Measurements from ENCODE around the gene ANP32A. TPM values are rescaled to one million over a fixed set of nuclear protein-coding genes. Genes with fewer than 3 reads are reported as not detected.

The ANP32A gene
- total and polyA plus RNA-seq, 2 donors (not counting 1 experiment from before 2014, with no cell fraction given): 47.7 to 53.1 TPM

GRCh38 chr15:68786753-68787152, 33.9 kb downstream of the ANP32A start:
- Histone ChIP-seq H3K4me3 (replicated peaks in 1 of 4; ENCODE audit: control extremely low read depth in 1 of 4, insufficient read depth in 1 of 4, low read depth in 3 of 4, low read length in 4 of 4) (no peak overlapping the region), H3K27ac (ENCODE audit: insufficient read depth, low read length) (no peak overlapping the region), H3K36me3 (ENCODE audit: control insufficient read depth, insufficient read depth, low read length) (peaks cover 9% of the 10 kb centered on the region), H4K20me1 (ENCODE audit: control insufficient read depth, extremely low read depth, insufficient read depth, low read length) (no peaks in the 10 kb centered on the region), H2AFZ (ENCODE audit: low read length) (no peak overlapping the region), H3K27me3 (ENCODE audit: control insufficient read depth, insufficient read depth, low read length) (no peaks in the 10 kb centered on the region), H3K9me3 (ENCODE audit: control insufficient read depth, insufficient read depth, low read depth, low read length) (no peaks in the 10 kb centered on the region), H3K9ac (ENCODE audit: insufficient read depth, low read length) (no peak overlapping the region), H3K4me2 (ENCODE audit: extremely low read depth, insufficient read depth, low read length) (no peak overlapping the region), H3K4me1 (ENCODE audit: control insufficient read depth, extremely low read depth, insufficient read depth, low read length) (peaks cover 2% of the 10 kb centered on the region), H3K79me2 (ENCODE audit: control insufficient read depth, insufficient read depth, low read length) (peaks cover 10% of the 10 kb centered on the region)
- no peak for DNase-seq (ENCODE audit: low read depth in 2 of 2)
- TF ChIP-seq EZH2 (IDR thresholded peaks at IDR 0.05; ENCODE audit: low read length, missing control alignments) (no peak), CTCF (conservative IDR thresholded peaks at IDR 0.05 in 1 of 2, IDR thresholded peaks at IDR 0.05 in 1 of 2; ENCODE audit: low read depth in 1 of 2, low read length in 2 of 2) (no peak)

GRCh38 chr15:68785541-68785940, 35.2 kb downstream of the ANP32A start:
- Histone ChIP-seq H3K4me2 (ENCODE audit: extremely low read depth, insufficient read depth, low read length) (no peak overlapping the region), H3K4me1 (ENCODE audit: control insufficient read depth, extremely low read depth, insufficient read depth, low read length) (peaks cover 2% of the 10 kb centered on the region), H3K27me3 (ENCODE audit: control insufficient read depth, insufficient read depth, low read length) (no peaks in the 10 kb centered on the region), H3K9ac (ENCODE audit: insufficient read depth, low read length) (no peak overlapping the region), H2AFZ (ENCODE audit: low read length) (no peak overlapping the region), H3K36me3 (ENCODE audit: control insufficient read depth, insufficient read depth, low read length) (peaks cover 9% of the 10 kb centered on the region), H3K79me2 (ENCODE audit: control insufficient read depth, insufficient read depth, low read length) (peaks cover 8% of the 10 kb centered on the region), H3K27ac (ENCODE audit: insufficient read depth, low read length) (no peak overlapping the region), H4K20me1 (ENCODE audit: control insufficient read depth, extremely low read depth, insufficient read depth, low read length) (no peaks in the 10 kb centered on the region), H3K4me3 (replicated peaks in 1 of 4; ENCODE audit: control extremely low read depth in 1 of 4, insufficient read depth in 1 of 4, low read depth in 3 of 4, low read length in 4 of 4) (no peak overlapping the region), H3K9me3 (ENCODE audit: control insufficient read depth, insufficient read depth, low read depth, low read length) (no peaks in the 10 kb centered on the region)
- no peak for DNase-seq (ENCODE audit: low read depth in 2 of 2)
- TF ChIP-seq CTCF (conservative IDR thresholded peaks at IDR 0.05 in 1 of 2, IDR thresholded peaks at IDR 0.05 in 1 of 2; ENCODE audit: low read depth in 1 of 2, low read length in 2 of 2) (no peak), EZH2 (IDR thresholded peaks at IDR 0.05; ENCODE audit: low read length, missing control alignments) (no peak)

GRCh38 chr15:68784206-68784605, 36.5 kb downstream of the ANP32A start:
- Histone ChIP-seq H2AFZ (ENCODE audit: low read length) (no peak overlapping the region), H3K4me3 (replicated peaks in 1 of 4; ENCODE audit: control extremely low read depth in 1 of 4, insufficient read depth in 1 of 4, low read depth in 3 of 4, low read length in 4 of 4) (no peak overlapping the region), H3K9ac (ENCODE audit: insufficient read depth, low read length) (no peak overlapping the region), H3K27me3 (ENCODE audit: control insufficient read depth, insufficient read depth, low read length) (no peaks in the 10 kb centered on the region), H3K9me3 (ENCODE audit: control insufficient read depth, insufficient read depth, low read depth, low read length) (no peaks in the 10 kb centered on the region), H3K4me2 (ENCODE audit: extremely low read depth, insufficient read depth, low read length) (no peak overlapping the region), H3K27ac (ENCODE audit: insufficient read depth, low read length) (no peak overlapping the region), H4K20me1 (ENCODE audit: control insufficient read depth, extremely low read depth, insufficient read depth, low read length) (no peaks in the 10 kb centered on the region), H3K36me3 (ENCODE audit: control insufficient read depth, insufficient read depth, low read length) (peaks cover 9% of the 10 kb centered on the region), H3K4me1 (ENCODE audit: control insufficient read depth, extremely low read depth, insufficient read depth, low read length) (no peaks in the 10 kb centered on the region), H3K79me2 (ENCODE audit: control insufficient read depth, insufficient read depth, low read length) (no peaks in the 10 kb centered on the region)
- TF ChIP-seq EZH2 (IDR thresholded peaks at IDR 0.05; ENCODE audit: low read length, missing control alignments) (no peak), CTCF (conservative IDR thresholded peaks at IDR 0.05 in 1 of 2, IDR thresholded peaks at IDR 0.05 in 1 of 2; ENCODE audit: low read depth in 1 of 2, low read length in 2 of 2) (no peak)
- no peak for DNase-seq (ENCODE audit: low read depth in 2 of 2)
